Common myeloid progenitor, CD34-positive (primary cell): ENCODE results near the gene CYP3A7.
A peak's percentile ranks its signal among the peaks of the same experiment; 100 is the strongest.
"Not testable (repeated sequence)": the region's sequence is repeated elsewhere in the genome, so short reads cannot be mapped to it uniquely, and the experiment has no call there.

ENCODE experiments used
- CTCF ChIA-PET: fragments of 350-600 bp; sonication (Branson Sonifier 250); formaldehyde crosslinking; loops from one replicate; lab custom pipeline; 2021; ENCODE audit warnings: antibody characterized with exemption; lab: Charles Lee
- POLR2A ChIA-PET: fragments of 350-600 bp; sonication (Branson Sonifier 250); formaldehyde crosslinking; loops from one replicate; lab custom pipeline; 2021; ENCODE audit warnings: antibody characterized with exemption; lab: Charles Lee
- DNase-seq, 3 donors: peaks; one replicate each; pipeline versions ENCODE4 v3.0.0 to v3.0.0-alpha.2; 2013
- H3K27ac ChIP-seq, 2 experiments: 1 replicate in 1 of 2; 2 replicates in 1 of 2; pipeline ENCODE4 v1.7.0; 2013; ENCODE audit warnings: inconsistent platforms in 2 of 2, low read length in 2 of 2, mild to moderate bottlenecking in 2 of 2, low read depth in 1 of 2, moderate library complexity in 1 of 2; ENCODE audit not compliant: severe bottlenecking in 2 of 2, insufficient read depth in 1 of 2, poor library complexity in 1 of 2
- H3K27me3 ChIP-seq, 5 experiments: replicated peaks in 2 of 5; 1 replicate in 3 of 5; 2 replicates in 2 of 5; pipeline versions ENCODE4 v1.6.1 to v1.7.0; 2013; ENCODE audit warnings: low read length in 4 of 5, mild to moderate bottlenecking in 2 of 5, moderate library complexity in 2 of 5, inconsistent platforms in 1 of 5; ENCODE audit not compliant: insufficient read depth in 5 of 5, control insufficient read depth in 4 of 5
- H3K36me3 ChIP-seq, 4 experiments: 1 replicate in 2 of 4; 2 replicates in 2 of 4; pipeline versions ENCODE4 v1.6.1 to v1.7.0; 2013; ENCODE audit warnings: low read length in 3 of 4, control low read depth in 1 of 4, mild to moderate bottlenecking in 1 of 4; ENCODE audit not compliant: control insufficient read depth in 4 of 4, insufficient read depth in 4 of 4
- H3K4me1 ChIP-seq, 4 experiments: 1 replicate in 3 of 4; 2 replicates in 1 of 4; pipeline versions ENCODE4 v1.6.1 to v1.7.1; 2013; ENCODE audit warnings: low read length in 3 of 4, mild to moderate bottlenecking in 3 of 4, control low read depth in 1 of 4, inconsistent platforms in 1 of 4, moderate library complexity in 1 of 4; ENCODE audit not compliant: control insufficient read depth in 4 of 4, insufficient read depth in 4 of 4; ENCODE audit errors: control extremely low read depth in 1 of 4
- H3K4me3 ChIP-seq, 7 experiments: 1 replicate in 4 of 7; 2 replicates in 3 of 7; pipeline versions ENCODE4 v1.5.1 to v1.7.0; 2013; ENCODE audit warnings: mild to moderate bottlenecking in 7 of 7, low read length in 6 of 7, moderate library complexity in 6 of 7, inconsistent platforms in 2 of 7, low read depth in 2 of 7, control low read depth in 1 of 7; ENCODE audit not compliant: insufficient read depth in 4 of 7, control insufficient read depth in 1 of 7; ENCODE audit errors: extremely low read depth in 1 of 7
- H3K9me3 ChIP-seq, 5 experiments: 1 replicate in 4 of 5; 2 replicates in 1 of 5; pipeline versions ENCODE4 v1.6.1 to v1.7.1; 2013; ENCODE audit warnings: low read length in 4 of 5, mild to moderate bottlenecking in 2 of 5, inconsistent platforms in 1 of 5, low read depth in 1 of 5, moderate library complexity in 1 of 5; ENCODE audit not compliant: control insufficient read depth in 4 of 5, insufficient read depth in 2 of 5; ENCODE audit errors: control extremely low read depth in 1 of 5
- WGBS: methylation state at CpG from one replicate; pipeline ENCODE4 v1.1.5; 2013; ENCODE audit not compliant: insufficient coverage; 5-methylcytosine and 5-hydroxymethylcytosine counted together

The CYP3A7 gene

GRCh38 chr7:99741441-99741795, 6.4 kb upstream of the CYP3A7 start:
- H3K9me3 ChIP-seq, result peaks cover 0 to 2% (median 0%) of the 10 kb centered on the region in 5 experiments
- no peak overlapping the region for H3K27ac ChIP-seq
- 100% methylated on average over 2 of the region's 2 CpGs for WGBS
- no peak overlapping the region for H3K4me3 ChIP-seq
- H3K36me3 ChIP-seq, result no peaks in the 10 kb centered on the region
- H3K4me1 ChIP-seq, result no peaks in the 10 kb centered on the region
- POLR2A ChIA-PET, result no interaction called here
- no peak for DNase-seq
- CTCF ChIA-PET, result no interaction called here
- no peaks in the 10 kb centered on the region for H3K27me3 ChIP-seq

- Histone ChIP-seq H3K9me3 (no peaks in the 10 kb centered on the region), H3K4me3 (no peak overlapping the region), H3K27ac (no peak overlapping the region), H3K4me1 (no peaks in the 10 kb centered on the region), H3K36me3 (no peaks in the 10 kb centered on the region), H3K27me3 (no peaks in the 10 kb centered on the region)
- WGBS, result 98% methylated on average over 3 of the region's 5 CpGs
- CTCF ChIA-PET, result no interaction called here
- POLR2A ChIA-PET, result no interaction called here
- no peak for DNase-seq
Observed at GRCh38 chr7:99740573-99741440, 5.8 kb upstream of the CYP3A7 start.

GRCh38 chr7:99739699-99740572, 4.9 kb upstream of the CYP3A7 start:
- no peaks in the 10 kb centered on the region for H3K4me1 ChIP-seq
- WGBS, result no CpG with 5 or more reads among the region's 2 CpGs
- H3K27ac ChIP-seq, result no peak overlapping the region
- H3K9me3 ChIP-seq, result no peaks in the 10 kb centered on the region
- no peaks in the 10 kb centered on the region for H3K36me3 ChIP-seq
- no peak overlapping the region for H3K4me3 ChIP-seq
- H3K27me3 ChIP-seq, result no peaks in the 10 kb centered on the region
- ChIA-PET CTCF (no interaction called here), POLR2A (no interaction called here)
- DNase-seq, result no peak

GRCh38 chr7:99737726-99738125, 2.7 kb upstream of the CYP3A7 start:
- POLR2A ChIA-PET, result no interaction called here
- Histone ChIP-seq H3K27ac (no peak overlapping the region), H3K4me1 (no peaks in the 10 kb centered on the region), H3K4me3 (no peak overlapping the region), H3K9me3 (no peaks in the 10 kb centered on the region), H3K36me3 (no peaks in the 10 kb centered on the region), H3K27me3 (no peaks in the 10 kb centered on the region)
- no peak for DNase-seq
- CTCF ChIA-PET, result no interaction called here
- 100% methylated on average over 1 of the region's 1 CpG for WGBS

- H3K4me1 ChIP-seq, DNase-seq, H3K36me3 ChIP-seq, H3K9me3 ChIP-seq, H3K4me3 ChIP-seq, H3K27me3 ChIP-seq, H3K27ac ChIP-seq, CTCF ChIA-PET, POLR2A ChIA-PET: not testable (repeated sequence)
- WGBS, result 98% methylated on average over 4 of the region's 4 CpGs
Observed at GRCh38 chr7:99736667-99737066, 1.7 kb upstream of the CYP3A7 start.

GRCh38 chr7:99733448-99733847, 1.5 kb downstream of the CYP3A7 start:
- CTCF ChIA-PET, result no interaction called here
- POLR2A ChIA-PET, result no interaction called here
- Histone ChIP-seq H3K36me3 (no peaks in the 10 kb centered on the region), H3K27ac (no peak overlapping the region), H3K9me3 (no peaks in the 10 kb centered on the region), H3K27me3 (no peaks in the 10 kb centered on the region), H3K4me3 (no peak overlapping the region), H3K4me1 (no peaks in the 10 kb centered on the region)
- DNase-seq, result peak in 2 of 3 donors; percentile 4 to 5
- WGBS, result 100% methylated on average over 2 of the region's 2 CpGs

- Histone ChIP-seq H3K9me3 (no peaks in the 10 kb centered on the region), H3K4me3 (no peak overlapping the region), H3K27me3 (no peaks in the 10 kb centered on the region), H3K27ac (no peak overlapping the region), H3K36me3 (no peaks in the 10 kb centered on the region), H3K4me1 (no peaks in the 10 kb centered on the region)
- ChIA-PET POLR2A (no interaction called here), CTCF (no interaction called here)
- whole genome bisulfite sequencing, result 100% methylated on average over 3 of the region's 3 CpGs
- no peak for DNase-seq
Observed at GRCh38 chr7:99733003-99733402, 2.0 kb downstream of the CYP3A7 start.
